ENCODE data around the gene GASK1A. TPM values are rescaled to one million over a fixed set of nuclear protein-coding genes. Genes with fewer than 3 reads are reported as not detected.

GASK1A gene
- total and polyA plus RNA-seq, 5 donors: 1.5 to 5.7 (median 3.7) TPM

GRCh38 chr3:43013743-43014155 is 34.6 kb downstream of the GASK1A start:
- ATAC-seq (no peak), DNase-seq (no peak)
- intact Hi-C loops (cut with DNase I): no loop called here
- H3K27ac ChIP-seq (ENCODE audit: low read length): no peak overlapping the region
- H3K4me1 ChIP-seq (ENCODE audit: control insufficient read depth, insufficient read depth, low read length): peaks cover 2% of the 10 kb centered on the region
- H3K27me3 ChIP-seq (ENCODE audit: control insufficient read depth, insufficient read depth): no peaks in the 10 kb centered on the region
- WGBS: 54% methylated on average over 2 of the region's 2 CpGs
- H3K4me3 ChIP-seq (ENCODE audit: low read length): no peak overlapping the region
- no peaks in the 10 kb centered on the region for H3K9me3 ChIP-seq (ENCODE audit: control insufficient read depth, low read length)

DNA sequence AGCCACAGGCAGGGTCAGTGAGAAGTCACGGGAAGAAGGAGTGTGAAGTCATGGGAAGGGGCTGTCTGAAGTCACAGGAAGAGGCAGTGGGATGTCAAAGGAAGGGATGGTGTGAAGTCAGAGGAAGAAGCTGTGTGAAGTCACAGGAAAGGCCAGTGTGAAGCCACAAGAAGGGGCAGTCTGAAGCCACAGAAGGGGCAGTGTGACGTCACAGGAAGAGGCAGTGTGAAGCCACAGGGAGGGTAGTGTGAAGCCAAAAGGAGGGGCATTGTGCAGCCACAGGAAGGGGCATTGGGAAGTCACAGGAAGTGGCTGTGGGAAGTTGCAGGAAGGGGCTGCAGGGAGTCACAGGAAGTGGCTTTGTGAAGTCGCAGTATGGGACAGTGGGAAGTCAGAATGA is 35.1 kb downstream of the GASK1A start:
- no peak for ATAC-seq
- Histone ChIP-seq H3K4me1 (ENCODE audit: control insufficient read depth, insufficient read depth, low read length) (peaks cover 2% of the 10 kb centered on the region), H3K27ac (ENCODE audit: low read length) (no peak overlapping the region), H3K9me3 (ENCODE audit: control insufficient read depth, low read length) (no peaks in the 10 kb centered on the region), H3K27me3 (ENCODE audit: control insufficient read depth, insufficient read depth) (no peaks in the 10 kb centered on the region), H3K4me3 (ENCODE audit: low read length) (no peak overlapping the region)
- no peak for DNase-seq
- WGBS: 78% methylated on average over 3 of the region's 3 CpGs
- intact Hi-C loops (cut with DNase I): no loop called here

- no peak for DNase-seq
- H3K9me3 ChIP-seq (ENCODE audit: control insufficient read depth, low read length): no peaks in the 10 kb centered on the region
- H3K4me1 ChIP-seq (ENCODE audit: control insufficient read depth, insufficient read depth, low read length): peaks cover 2% of the 10 kb centered on the region
- intact Hi-C loops (cut with DNase I): no loop called here
- WGBS: 88% methylated on average over 1 of the region's 1 CpG
- H3K4me3 ChIP-seq (ENCODE audit: low read length): no peak overlapping the region
- no peak overlapping the region for H3K27ac ChIP-seq (ENCODE audit: low read length)
- no peaks in the 10 kb centered on the region for H3K27me3 ChIP-seq (ENCODE audit: control insufficient read depth, insufficient read depth)
- ATAC-seq: no peak
These were observed 35.8 kb downstream of the GASK1A start for GRCh38 chr3:43014956-43015355.

DNA sequence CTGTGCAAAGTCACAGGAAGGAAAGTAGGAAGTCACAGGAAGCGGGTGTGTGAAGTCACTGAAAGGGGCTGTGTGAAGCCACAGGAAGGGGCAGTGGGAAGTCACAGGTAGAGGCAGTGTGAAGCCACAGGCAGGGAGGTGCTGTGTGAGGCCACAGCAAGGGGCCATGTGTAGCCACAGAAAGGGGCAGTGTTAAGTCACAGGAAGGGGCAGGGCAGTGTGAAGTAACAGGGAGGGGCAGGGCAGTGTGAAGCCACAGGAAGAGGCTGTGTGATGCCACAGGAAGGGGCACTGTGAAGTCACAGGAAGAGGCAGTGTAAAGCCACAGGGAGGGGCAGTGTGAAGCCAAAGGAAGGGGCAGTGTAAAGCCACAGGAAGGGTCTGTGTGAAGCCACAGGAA is 36.5 kb downstream of the GASK1A start:
- H3K9me3 ChIP-seq (ENCODE audit: control insufficient read depth, low read length): no peaks in the 10 kb centered on the region
- no peak overlapping the region for H3K27ac ChIP-seq (ENCODE audit: low read length)
- H3K4me1 ChIP-seq (ENCODE audit: control insufficient read depth, insufficient read depth, low read length): peaks cover 2% of the 10 kb centered on the region
- WGBS: 88% methylated on average over 1 of the region's 1 CpG
- no peaks in the 10 kb centered on the region for H3K27me3 ChIP-seq (ENCODE audit: control insufficient read depth, insufficient read depth)
- DNase-seq (no peak), ATAC-seq (no peak)
- H3K4me3 ChIP-seq (ENCODE audit: low read length): no peak overlapping the region
- intact Hi-C loops (cut with DNase I): no loop called here

DNA sequence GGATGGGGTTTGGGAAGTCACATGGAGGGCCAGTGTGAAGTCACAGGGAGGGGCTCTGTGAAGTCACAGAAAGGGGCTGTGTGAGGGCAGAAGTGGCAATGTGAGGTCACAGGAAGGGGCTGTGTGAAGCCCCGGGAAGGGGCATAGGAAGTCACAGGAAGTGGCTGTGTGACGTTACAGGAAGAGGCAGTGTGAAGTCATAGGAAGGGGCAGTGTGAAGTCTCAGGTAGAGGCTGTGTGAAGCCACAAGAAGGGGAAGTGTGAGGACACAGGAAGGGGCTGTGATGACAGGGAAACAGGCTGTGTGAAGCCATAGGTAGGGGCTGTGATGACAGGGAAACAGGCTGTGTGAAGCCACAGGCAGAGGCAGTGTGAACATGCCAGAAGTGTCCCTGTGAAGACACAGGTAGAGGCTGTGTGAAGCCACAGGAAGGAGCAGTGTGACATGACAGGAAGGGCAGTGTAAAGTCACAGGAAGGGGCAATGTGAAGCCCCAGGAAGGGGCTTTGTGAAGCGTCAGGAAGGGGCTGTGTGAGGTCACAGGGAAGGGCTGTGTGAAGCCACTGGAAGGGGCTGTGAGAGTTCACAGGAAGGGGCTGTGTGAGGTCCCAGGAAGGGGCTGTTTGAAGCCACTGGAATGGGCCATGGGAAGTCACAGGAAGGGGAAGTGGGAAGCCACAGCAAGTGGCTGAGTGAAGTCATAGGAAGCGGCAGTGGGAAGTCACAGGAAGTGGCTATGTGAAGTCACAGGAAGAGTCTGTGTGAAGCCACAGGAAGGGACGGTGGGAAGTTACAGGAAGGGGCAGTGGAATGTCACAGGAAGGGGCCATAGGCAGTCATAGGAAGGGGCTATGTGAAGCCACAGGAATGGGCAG is 37.1 kb downstream of the GASK1A start:
- Histone ChIP-seq H3K27ac (ENCODE audit: low read length) (no peak overlapping the region), H3K27me3 (ENCODE audit: control insufficient read depth, insufficient read depth) (no peaks in the 10 kb centered on the region), H3K4me3 (ENCODE audit: low read length) (no peak overlapping the region), H3K4me1 (ENCODE audit: control insufficient read depth, insufficient read depth, low read length) (peaks cover 2% of the 10 kb centered on the region), H3K9me3 (ENCODE audit: control insufficient read depth, low read length) (no peaks in the 10 kb centered on the region)
- intact Hi-C loops (cut with DNase I): no loop called here
- no peak for DNase-seq
- no peak for ATAC-seq
- WGBS: 68% methylated on average over 5 of the region's 5 CpGs

- H3K27me3 ChIP-seq (ENCODE audit: control insufficient read depth, insufficient read depth): no peaks in the 10 kb centered on the region
- ATAC-seq (no peak), DNase-seq (no peak)
- 96% methylated on average over 1 of the region's 1 CpG for whole genome bisulfite sequencing
- no peaks in the 10 kb centered on the region for H3K9me3 ChIP-seq (ENCODE audit: control insufficient read depth, low read length)
- peaks cover 2% of the 10 kb centered on the region for H3K4me1 ChIP-seq (ENCODE audit: control insufficient read depth, insufficient read depth, low read length)
- H3K27ac ChIP-seq (ENCODE audit: low read length): no peak overlapping the region
- no peak overlapping the region for H3K4me3 ChIP-seq (ENCODE audit: low read length)
- intact Hi-C loops (cut with DNase I): no loop called here
These were observed 37.9 kb downstream of the GASK1A start for GRCh38 chr3:43017004-43017403.

GRCh38 chr3:43017593-43018195 is 38.6 kb downstream of the GASK1A start:
- ATAC-seq: no peak
- intact Hi-C loops (cut with DNase I): no loop called here
- Histone ChIP-seq H3K27ac (ENCODE audit: low read length) (no peak overlapping the region), H3K27me3 (ENCODE audit: control insufficient read depth, insufficient read depth) (no peaks in the 10 kb centered on the region), H3K4me3 (ENCODE audit: low read length) (no peak overlapping the region), H3K4me1 (ENCODE audit: control insufficient read depth, insufficient read depth, low read length) (peaks cover 2% of the 10 kb centered on the region), H3K9me3 (ENCODE audit: control insufficient read depth, low read length) (no peaks in the 10 kb centered on the region)
- WGBS: 85% methylated on average over 9 of the region's 9 CpGs
- no peak for DNase-seq

DNA sequence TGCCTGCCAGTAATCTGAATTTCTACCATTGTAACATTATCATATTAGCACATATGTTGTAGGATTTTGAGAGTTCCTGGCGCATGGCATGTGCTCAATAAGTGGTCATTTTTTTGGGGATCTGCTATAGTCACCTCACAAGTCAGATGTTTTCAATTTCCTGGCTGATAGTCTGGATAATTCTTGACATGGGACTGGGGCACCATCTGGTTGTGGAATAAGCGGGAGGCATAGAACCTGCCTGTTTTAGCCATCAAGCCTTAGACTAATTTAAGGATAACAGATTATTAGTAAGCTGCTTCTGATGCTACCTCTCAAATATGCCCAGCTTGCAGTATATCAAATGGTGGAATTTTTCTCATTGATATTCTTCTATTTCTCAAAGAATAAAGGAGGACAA is 39.1 kb downstream of the GASK1A start:
- Histone ChIP-seq H3K4me3 (ENCODE audit: low read length) (no peak overlapping the region), H3K4me1 (ENCODE audit: control insufficient read depth, insufficient read depth, low read length) (peaks cover 2% of the 10 kb centered on the region), H3K27me3 (ENCODE audit: control insufficient read depth, insufficient read depth) (no peaks in the 10 kb centered on the region), H3K27ac (ENCODE audit: low read length) (no peak overlapping the region), H3K9me3 (ENCODE audit: control insufficient read depth, low read length) (no peaks in the 10 kb centered on the region)
- 97% methylated on average over 2 of the region's 2 CpGs for WGBS
- DNase-seq (no peak), ATAC-seq (no peak)
- intact Hi-C loops (cut with DNase I): no loop called here

- ATAC-seq (peak; percentile 31 to 60), DNase-seq (no peak)
- intact Hi-C loops (cut with DNase I): no loop called here
- Histone ChIP-seq H3K27me3 (ENCODE audit: control insufficient read depth, insufficient read depth) (no peaks in the 10 kb centered on the region), H3K4me3 (ENCODE audit: low read length) (no peak overlapping the region), H3K4me1 (ENCODE audit: control insufficient read depth, insufficient read depth, low read length) (peaks cover 2% of the 10 kb centered on the region), H3K9me3 (ENCODE audit: control insufficient read depth, low read length) (no peaks in the 10 kb centered on the region), H3K27ac (ENCODE audit: low read length) (peak overlapping the region; percentile 3)
- WGBS: 67% methylated on average over 6 of the region's 6 CpGs
These were observed 40.1 kb downstream of the GASK1A start for GRCh38 chr3:43019006-43019809.

DNA sequence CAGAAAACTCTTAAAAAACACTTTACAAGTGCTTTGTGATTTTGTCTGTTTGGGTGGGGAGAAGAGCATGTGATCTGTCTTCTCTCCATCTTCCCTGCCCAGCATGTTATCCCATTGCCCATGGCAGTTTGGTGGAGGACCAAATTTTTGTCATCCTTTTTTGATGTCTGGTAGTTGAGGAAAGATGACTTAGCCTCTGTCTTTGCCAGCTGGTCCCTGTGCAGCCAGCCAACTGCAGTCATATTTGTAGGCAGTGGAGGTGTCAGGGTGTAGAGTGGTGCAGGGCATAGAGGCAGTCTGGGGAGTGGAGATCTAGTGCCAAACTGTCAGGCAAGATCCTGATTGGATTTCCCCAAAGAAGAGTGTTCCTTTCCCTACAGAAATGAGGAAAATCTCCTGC is 40.7 kb downstream of the GASK1A start:
- H3K9me3 ChIP-seq (ENCODE audit: control insufficient read depth, low read length): no peaks in the 10 kb centered on the region
- ATAC-seq: peak; percentile 38 to 48

DNA sequence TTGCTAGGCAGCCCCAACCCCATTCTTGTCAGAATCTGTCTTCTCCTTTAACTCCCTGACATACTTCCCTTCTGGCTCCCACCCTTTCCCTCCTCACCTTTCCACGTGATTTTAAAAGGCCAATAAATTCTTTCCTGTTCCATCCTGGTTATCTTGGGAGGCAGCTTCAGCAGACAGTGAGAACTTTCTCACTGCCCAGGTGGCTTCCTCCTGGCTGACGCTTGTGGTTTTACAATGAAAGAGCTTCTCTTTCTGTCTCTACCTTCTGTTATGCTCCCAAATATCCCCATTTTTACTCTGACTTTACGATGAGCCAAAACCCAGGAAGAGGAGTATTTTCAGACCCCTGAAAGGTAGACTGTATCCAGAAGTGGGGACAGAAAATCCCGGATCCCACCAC is 42.1 kb downstream of the GASK1A start:
- H3K4me1 ChIP-seq (ENCODE audit: control insufficient read depth, insufficient read depth, low read length): peaks cover 2% of the 10 kb centered on the region
- no peaks in the 10 kb centered on the region for H3K27me3 ChIP-seq (ENCODE audit: control insufficient read depth, insufficient read depth)
- H3K27ac ChIP-seq (ENCODE audit: low read length): no peak overlapping the region
- no peaks in the 10 kb centered on the region for H3K9me3 ChIP-seq (ENCODE audit: control insufficient read depth, low read length)
- DNase-seq (no peak), ATAC-seq (no peak)
- H3K4me3 ChIP-seq (ENCODE audit: low read length): no peak overlapping the region
- 71% methylated on average over 4 of the region's 4 CpGs for WGBS
- intact Hi-C loops (cut with DNase I): no loop called here

More for the DNA sequence above, 40.7 kb downstream of the GASK1A start:
- DNase-seq: no peak
- no peak overlapping the region for H3K27ac ChIP-seq (ENCODE audit: low read length)
- peaks cover 2% of the 10 kb centered on the region for H3K4me1 ChIP-seq (ENCODE audit: control insufficient read depth, insufficient read depth, low read length)
- H3K27me3 ChIP-seq (ENCODE audit: control insufficient read depth, insufficient read depth): no peaks in the 10 kb centered on the region
- intact Hi-C loops (cut with DNase I): no loop called here
- H3K4me3 ChIP-seq (ENCODE audit: low read length): no peak overlapping the region

Data from right cardiac atrium (tissue), 5 donors.